GM23248 (cell line): ENCODE measurements around the gene LRRC3. TPM values are rescaled to one million over a fixed set of nuclear protein-coding genes. Genes with fewer than 3 reads are reported as not detected.

ENCODE experiments used
- DNase-seq: peaks from one replicate; pipeline ENCODE4 v3.0.0-alpha.2; 2015
- H2AFZ ChIP-seq: fragments of 200-600 bp; sonication (generic); 2 replicates; pipeline ENCODE4 v1.6.1; 2016; ENCODE audit warnings: antibody characterized with exemption
- H3F3A ChIP-seq: fragments of 200-600 bp; sonication (generic); 2 replicates; pipeline ENCODE4 v1.6.1; 2016; ENCODE audit warnings: mild to moderate bottlenecking, antibody characterized with exemption, mixed run types; ENCODE audit not compliant: insufficient read depth
- H3K27ac ChIP-seq: fragments of 200-600 bp; sonication (generic); 2 replicates; pipeline ENCODE4 v1.5.1; 2016; ENCODE audit warnings: mild to moderate bottlenecking
- H3K27me3 ChIP-seq: fragments of 200-600 bp; sonication (generic); replicated peaks from 2 replicates; pipeline ENCODE4 v1.6.1; 2016; ENCODE audit warnings: mild to moderate bottlenecking; ENCODE audit not compliant: insufficient read depth
- H3K36me3 ChIP-seq: fragments of 200-600 bp; sonication (generic); 2 replicates; pipeline ENCODE4 v1.6.1; 2016; ENCODE audit warnings: low read depth, mild to moderate bottlenecking
- H3K4me1 ChIP-seq: fragments of 200-600 bp; sonication (generic); 2 replicates; pipeline ENCODE4 v1.6.1; 2016; ENCODE audit warnings: mild to moderate bottlenecking; ENCODE audit not compliant: insufficient read depth
- H3K4me2 ChIP-seq: fragments of 200-600 bp; sonication (generic); one replicate; pipeline ENCODE4 v1.6.1; 2016; ENCODE audit warnings: mild to moderate bottlenecking; ENCODE audit not compliant: unreplicated experiment
- H3K4me3 ChIP-seq: fragments of 200-600 bp; sonication (generic); 2 replicates; pipeline ENCODE4 v1.5.1; 2016; ENCODE audit warnings: mild to moderate bottlenecking
- H3K79me2 ChIP-seq: fragments of 200-600 bp; sonication (generic); 2 replicates; pipeline ENCODE4 v1.6.1; 2016; ENCODE audit warnings: mild to moderate bottlenecking; ENCODE audit not compliant: insufficient read depth
- H3K9ac ChIP-seq: fragments of 200-600 bp; sonication (generic); 2 replicates; pipeline ENCODE4 v1.6.1; 2016; ENCODE audit warnings: mild to moderate bottlenecking
- H3K9me2 ChIP-seq: fragments of 200-600 bp; sonication (generic); 2 replicates; pipeline ENCODE4 v1.6.1; 2016; ENCODE audit warnings: mixed run types, mild to moderate bottlenecking, moderate library complexity; ENCODE audit not compliant: insufficient read depth
- H3K9me3 ChIP-seq: fragments of 200-600 bp; sonication (generic); one replicate; pipeline ENCODE4 v1.6.1; 2017; ENCODE audit warnings: low read depth
- H4K20me1 ChIP-seq: fragments of 200-600 bp; sonication (generic); 2 replicates; pipeline ENCODE4 v1.6.0; 2016; ENCODE audit not compliant: insufficient read depth
- EZH2 ChIP-seq: fragments of 200-600 bp; sonication (generic); IDR thresholded peaks from 2 replicates; pipeline ENCODE4 v1.6.1; 2018; ENCODE audit warnings: antibody characterized with exemption, mild to moderate bottlenecking; ENCODE audit not compliant: insufficient read depth, poor library complexity, severe bottlenecking
- EZH2phosphoT487 ChIP-seq: fragments of 200-600 bp; sonication (generic); IDR thresholded peaks from 2 replicates; pipeline ENCODE4 v1.6.1; 2018; ENCODE audit warnings: antibody characterized with exemption, moderate library complexity, mild to moderate bottlenecking, low read depth; ENCODE audit not compliant: insufficient read depth
- WGBS, 2 experiments: methylation state at CpG; one replicate each; pipeline ENCODE4 v1.1.6; 2015 to 2017; ENCODE audit warnings: low lambda C conversion rate in 2 of 2, low coverage in 1 of 2; ENCODE audit errors: missing lambda C conversion rate in 2 of 2; 5-methylcytosine and 5-hydroxymethylcytosine counted together
- in situ Hi-C: fragments of 300-500 bp; cut with MboI; formaldehyde crosslinking; loops from 2 replicates; pipeline ENCODE4 v1.15.0; 2020
- polyA plus RNA-seq: library from polyadenylated mRNA; unstranded; fragments of >200 nt; fragmentation: Nextera tagmentation; extraction: Ambion mirVana; gene quantifications from 2 replicates; pipeline ENCODE4 v1.2.1, GENCODE V29; 2016
- total RNA-seq: library from RNA; depleted of rRNA; stranded (reverse); fragments of >200 nt; shearing (Covaris generic); gene quantifications from 2 replicates; pipeline ENCODE4 v1.2.3, GENCODE V29; 2014

Gene LRRC3
- total and polyA plus RNA-seq, 2 experiments from 2014 or later, result 0.29 to 0.32 TPM

GRCh38 chr21:44419679-44420078 is 35.6 kb upstream of the LRRC3 start:
- no peaks in the 10 kb centered on the region for H3K9me3 ChIP-seq
- no peak overlapping the region for H3K4me2 ChIP-seq
- H3K27ac ChIP-seq, result no peak overlapping the region
- TF ChIP-seq EZH2phosphoT487, result no peak
- no peak for TF ChIP-seq EZH2
- no peak for DNase-seq
- H3K9ac ChIP-seq, result no peak overlapping the region
- no peaks in the 10 kb centered on the region for H4K20me1 ChIP-seq
- no peaks in the 10 kb centered on the region for H3K4me1 ChIP-seq
- WGBS, 2 experiments, result 54 to 62% methylated on average over 2 to 3 of the region's 3 CpGs
- no peak overlapping the region for H3K4me3 ChIP-seq
- no peaks in the 10 kb centered on the region for H3K79me2 ChIP-seq
- H3K36me3 ChIP-seq, result no peaks in the 10 kb centered on the region
- no peaks in the 10 kb centered on the region for H3F3A ChIP-seq
- H3K27me3 ChIP-seq, result no peaks in the 10 kb centered on the region; the same call in 1 of the 2 replicates
- H2AFZ ChIP-seq, result no peak overlapping the region
- no peaks in the 10 kb centered on the region for H3K9me2 ChIP-seq
- in situ Hi-C loops, result loop anchor here (10.0 kb wide), 1 partner anchor 55 kb away; no protein-coding TSS in a partner anchor

DNA sequence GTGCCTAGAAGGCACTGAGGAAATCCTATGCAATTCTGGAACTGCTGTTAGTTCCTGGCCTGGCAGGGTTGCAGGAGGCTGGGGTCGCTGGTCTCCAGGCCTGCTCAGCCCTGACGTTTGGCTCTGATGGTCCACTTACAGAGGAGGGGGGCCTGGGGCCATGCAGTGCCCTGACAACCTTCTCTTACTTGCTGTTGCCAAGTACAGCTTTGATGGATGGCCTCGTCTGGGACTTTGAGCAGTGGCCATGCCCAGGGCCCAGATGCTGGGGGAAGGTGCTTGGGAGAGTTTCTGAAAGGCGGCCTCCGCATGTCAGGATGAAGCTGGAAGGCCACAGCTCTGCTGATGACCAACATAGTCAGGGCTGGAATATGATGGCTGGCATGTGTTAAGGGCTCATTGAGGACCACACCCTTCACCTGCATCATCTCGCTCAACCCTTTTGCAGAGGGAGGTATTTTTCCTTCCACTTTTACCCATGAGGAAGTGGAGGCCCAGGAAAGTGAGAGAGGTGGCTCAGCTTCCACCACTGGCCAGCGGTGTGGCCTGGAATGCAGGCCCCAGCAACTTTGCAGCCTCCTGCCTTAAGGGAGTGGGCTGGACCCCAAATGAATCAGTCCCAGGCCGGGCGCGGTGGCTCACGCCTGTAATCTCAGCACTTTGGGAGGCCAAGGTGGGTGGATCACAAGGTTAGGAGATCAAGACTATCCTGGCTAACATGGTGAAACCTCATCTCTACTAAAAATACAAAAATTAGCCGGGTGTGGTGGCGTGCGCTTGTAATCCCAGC is 34.7 kb upstream of the LRRC3 start:
- no peak overlapping the region for H3K4me2 ChIP-seq
- no peak overlapping the region for H3K9ac ChIP-seq
- no peaks in the 10 kb centered on the region for H3F3A ChIP-seq
- H3K4me3 ChIP-seq, result no peak overlapping the region
- no peak overlapping the region for H2AFZ ChIP-seq
- WGBS, 2 experiments, result 47 to 51% methylated on average over 14 of the region's 14 CpGs
- in situ Hi-C loops, result no loop called here
- TF ChIP-seq EZH2, result no peak
- no peak for TF ChIP-seq EZH2phosphoT487
- no peaks in the 10 kb centered on the region; the same call in 1 of the 2 replicates for H3K27me3 ChIP-seq
- H3K27ac ChIP-seq, result no peak overlapping the region
- no peaks in the 10 kb centered on the region for H3K9me3 ChIP-seq
- H4K20me1 ChIP-seq, result no peaks in the 10 kb centered on the region
- H3K36me3 ChIP-seq, result no peaks in the 10 kb centered on the region
- no peaks in the 10 kb centered on the region for H3K79me2 ChIP-seq
- no peaks in the 10 kb centered on the region for H3K4me1 ChIP-seq
- no peaks in the 10 kb centered on the region for H3K9me2 ChIP-seq
- DNase-seq, result no peak

- Histone ChIP-seq H3K79me2 (no peaks in the 10 kb centered on the region), H4K20me1 (no peaks in the 10 kb centered on the region), H3K4me3 (no peak overlapping the region), H2AFZ (no peak overlapping the region), H3K9ac (no peak overlapping the region), H3K36me3 (no peaks in the 10 kb centered on the region), H3K27me3 (no peaks in the 10 kb centered on the region), H3K4me1 (no peaks in the 10 kb centered on the region), H3K9me3 (no peaks in the 10 kb centered on the region), H3K9me2 (no peaks in the 10 kb centered on the region), H3K4me2 (no peak overlapping the region), H3F3A (no peaks in the 10 kb centered on the region), H3K27ac (no peak overlapping the region)
- WGBS, 2 experiments, result 50 to 51% methylated on average over 25 to 26 of the region's 26 CpGs
- DNase-seq, result no peak
- TF ChIP-seq EZH2 (no peak), EZH2phosphoT487 (no peak)
- in situ Hi-C loops, result no loop called here
These were observed 33.1 kb upstream of the LRRC3 start for GRCh38 chr21:44421901-44422840.

GRCh38 chr21:44423312-44423821 is 31.9 kb upstream of the LRRC3 start:
- Histone ChIP-seq H3K79me2 (no peaks in the 10 kb centered on the region), H3K9me2 (no peaks in the 10 kb centered on the region), H3K27me3 (no peaks in the 10 kb centered on the region), H3K9me3 (no peaks in the 10 kb centered on the region), H4K20me1 (no peaks in the 10 kb centered on the region), H3K27ac (no peak overlapping the region), H3K36me3 (no peaks in the 10 kb centered on the region), H2AFZ (no peak overlapping the region), H3K4me2 (no peak overlapping the region), H3K9ac (no peak overlapping the region), H3K4me1 (no peaks in the 10 kb centered on the region), H3F3A (no peaks in the 10 kb centered on the region), H3K4me3 (no peak overlapping the region)
- WGBS, 2 experiments, result 38 to 41% methylated on average over 10 to 12 of the region's 12 CpGs
- TF ChIP-seq EZH2phosphoT487 (no peak), EZH2 (no peak)
- DNase-seq, result no peak
- in situ Hi-C loops, result no loop called here
